ENCODE measurements around the gene TMEM38A.

TMEM38A gene

DNA sequence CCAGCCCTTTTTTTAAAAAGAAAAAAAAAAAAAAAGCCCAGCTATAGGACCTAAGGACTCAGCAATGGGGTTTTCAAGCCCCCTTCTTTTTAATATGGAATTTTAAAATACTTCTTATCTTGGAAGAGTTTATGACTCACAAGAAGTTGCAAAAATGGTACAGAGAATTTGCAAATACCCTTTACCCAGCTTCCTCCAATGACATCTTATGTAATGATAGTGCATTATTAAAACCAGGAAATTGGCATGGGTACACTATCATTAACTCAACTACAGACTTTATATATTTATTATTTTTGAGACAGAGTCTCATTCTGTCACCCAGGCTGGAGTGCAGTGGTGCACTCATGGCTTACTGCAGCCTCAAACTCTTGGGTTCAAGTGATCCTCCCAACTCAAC lies 16.1 kb downstream of the TMEM38A start:
- DNase-seq (ENCODE audit: low spot score) (no peak), ATAC-seq (ENCODE audit: low read depth) (no peak)
- Histone ChIP-seq H3K4me3 (ENCODE audit: severe bottlenecking) (no peak overlapping the region), H3K9me3 (ENCODE audit: severe bottlenecking) (no peaks in the 10 kb centered on the region), H3K27ac (ENCODE audit: poor library complexity, severe bottlenecking) (no peak overlapping the region), H3K36me3 (ENCODE audit: low read depth) (peaks cover 11% of the 10 kb centered on the region), H3K27me3 (ENCODE audit: insufficient read depth, poor library complexity, severe bottlenecking) (no peaks in the 10 kb centered on the region), H3K4me1 (ENCODE audit: insufficient read depth, poor library complexity, severe bottlenecking) (peaks cover 5% of the 10 kb centered on the region)
- TF ChIP-seq CTCF (IDR thresholded peaks at IDR 0.05; ENCODE audit: poor library complexity, severe bottlenecking): no peak

GRCh38 chr19:16678498-16678897 lies 17.6 kb downstream of the TMEM38A start:
- Histone ChIP-seq H3K9me3 (ENCODE audit: severe bottlenecking) (no peaks in the 10 kb centered on the region), H3K27ac (ENCODE audit: poor library complexity, severe bottlenecking) (no peak overlapping the region), H3K27me3 (ENCODE audit: insufficient read depth, poor library complexity, severe bottlenecking) (no peaks in the 10 kb centered on the region), H3K36me3 (ENCODE audit: low read depth) (peaks cover 11% of the 10 kb centered on the region), H3K4me1 (ENCODE audit: insufficient read depth, poor library complexity, severe bottlenecking) (peaks cover 5% of the 10 kb centered on the region), H3K4me3 (ENCODE audit: severe bottlenecking) (no peak overlapping the region)
- TF ChIP-seq CTCF (IDR thresholded peaks at IDR 0.05; ENCODE audit: poor library complexity, severe bottlenecking): no peak
- no peak for ATAC-seq (ENCODE audit: low read depth)
- DNase-seq (ENCODE audit: low spot score): no peak

DNA sequence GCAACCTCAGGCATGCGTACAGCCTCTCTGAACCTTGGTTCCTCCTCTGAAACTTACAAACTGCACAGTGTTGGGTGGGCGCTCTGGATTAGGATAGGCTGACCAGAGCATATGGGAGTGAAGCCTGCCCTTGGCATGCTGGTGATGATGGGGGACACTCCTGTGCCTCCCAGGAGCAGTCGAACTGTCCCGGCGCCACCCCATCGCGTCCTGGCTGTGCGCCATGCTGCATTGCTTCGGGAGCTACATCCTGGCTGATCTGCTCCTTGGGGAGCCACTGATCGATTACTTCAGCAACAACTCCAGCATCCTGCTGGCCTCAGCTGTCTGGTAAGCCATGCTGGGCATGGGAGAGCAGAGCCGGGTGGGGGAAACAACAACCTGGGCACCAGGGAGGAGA lies 18.9 kb downstream of the TMEM38A start:
- Histone ChIP-seq H3K27me3 (ENCODE audit: insufficient read depth, poor library complexity, severe bottlenecking) (no peaks in the 10 kb centered on the region), H3K36me3 (ENCODE audit: low read depth) (peaks cover 11% of the 10 kb centered on the region), H3K4me1 (ENCODE audit: insufficient read depth, poor library complexity, severe bottlenecking) (peaks cover 5% of the 10 kb centered on the region), H3K9me3 (ENCODE audit: severe bottlenecking) (no peaks in the 10 kb centered on the region), H3K4me3 (ENCODE audit: severe bottlenecking) (no peak overlapping the region), H3K27ac (ENCODE audit: poor library complexity, severe bottlenecking) (no peak overlapping the region)
- TF ChIP-seq CTCF (IDR thresholded peaks at IDR 0.05; ENCODE audit: poor library complexity, severe bottlenecking): no peak
- DNase-seq (ENCODE audit: low spot score) (no peak), ATAC-seq (ENCODE audit: low read depth) (no peak)

- Histone ChIP-seq H3K4me3 (ENCODE audit: severe bottlenecking) (no peak overlapping the region), H3K27ac (ENCODE audit: poor library complexity, severe bottlenecking) (no peak overlapping the region), H3K9me3 (ENCODE audit: severe bottlenecking) (no peaks in the 10 kb centered on the region), H3K36me3 (ENCODE audit: low read depth) (peaks cover 11% of the 10 kb centered on the region), H3K4me1 (ENCODE audit: insufficient read depth, poor library complexity, severe bottlenecking) (peaks cover 11% of the 10 kb centered on the region), H3K27me3 (ENCODE audit: insufficient read depth, poor library complexity, severe bottlenecking) (no peaks in the 10 kb centered on the region)
- DNase-seq (ENCODE audit: low spot score) (no peak), ATAC-seq (ENCODE audit: low read depth) (no peak)
- TF ChIP-seq CTCF (IDR thresholded peaks at IDR 0.05; ENCODE audit: poor library complexity, severe bottlenecking): no peak
Observed at GRCh38 chr19:16682539-16682938, 21.6 kb downstream of the TMEM38A start.

- no peak for DNase-seq (ENCODE audit: low spot score)
- TF ChIP-seq CTCF (IDR thresholded peaks at IDR 0.05; ENCODE audit: poor library complexity, severe bottlenecking): no peak
- Histone ChIP-seq H3K36me3 (ENCODE audit: low read depth) (peaks cover 11% of the 10 kb centered on the region), H3K27ac (ENCODE audit: poor library complexity, severe bottlenecking) (no peak overlapping the region), H3K4me3 (ENCODE audit: severe bottlenecking) (no peak overlapping the region), H3K4me1 (ENCODE audit: insufficient read depth, poor library complexity, severe bottlenecking) (peaks cover 9% of the 10 kb centered on the region), H3K9me3 (ENCODE audit: severe bottlenecking) (no peaks in the 10 kb centered on the region), H3K27me3 (ENCODE audit: insufficient read depth, poor library complexity, severe bottlenecking) (no peaks in the 10 kb centered on the region)
- ATAC-seq (ENCODE audit: low read depth): no peak
Observed at GRCh38 chr19:16684216-16684615, 23.3 kb downstream of the TMEM38A start.
